Forelimb muscle (tissue), 1 donor: ENCODE results near the gene TMBIM6. TPM values are rescaled to one million over a fixed set of nuclear protein-coding genes. Genes with fewer than 3 reads are reported as not detected.

Experiments
- DNase-seq: peaks from one replicate; pipeline ENCODE4 v3.0.0-alpha.2; 2013; ENCODE audit warnings: low read depth
- polyA plus RNA-seq: library from polyadenylated mRNA; unstranded; fragments of 120-200 nt; gene quantifications from one replicate; pipeline ENCODE4 v1.2.1, GENCODE V29; 2013; ENCODE audit not compliant: insufficient read length

The TMBIM6 gene
- polyA plus RNA-seq, 1 donor, result 241 TPM

DNA sequence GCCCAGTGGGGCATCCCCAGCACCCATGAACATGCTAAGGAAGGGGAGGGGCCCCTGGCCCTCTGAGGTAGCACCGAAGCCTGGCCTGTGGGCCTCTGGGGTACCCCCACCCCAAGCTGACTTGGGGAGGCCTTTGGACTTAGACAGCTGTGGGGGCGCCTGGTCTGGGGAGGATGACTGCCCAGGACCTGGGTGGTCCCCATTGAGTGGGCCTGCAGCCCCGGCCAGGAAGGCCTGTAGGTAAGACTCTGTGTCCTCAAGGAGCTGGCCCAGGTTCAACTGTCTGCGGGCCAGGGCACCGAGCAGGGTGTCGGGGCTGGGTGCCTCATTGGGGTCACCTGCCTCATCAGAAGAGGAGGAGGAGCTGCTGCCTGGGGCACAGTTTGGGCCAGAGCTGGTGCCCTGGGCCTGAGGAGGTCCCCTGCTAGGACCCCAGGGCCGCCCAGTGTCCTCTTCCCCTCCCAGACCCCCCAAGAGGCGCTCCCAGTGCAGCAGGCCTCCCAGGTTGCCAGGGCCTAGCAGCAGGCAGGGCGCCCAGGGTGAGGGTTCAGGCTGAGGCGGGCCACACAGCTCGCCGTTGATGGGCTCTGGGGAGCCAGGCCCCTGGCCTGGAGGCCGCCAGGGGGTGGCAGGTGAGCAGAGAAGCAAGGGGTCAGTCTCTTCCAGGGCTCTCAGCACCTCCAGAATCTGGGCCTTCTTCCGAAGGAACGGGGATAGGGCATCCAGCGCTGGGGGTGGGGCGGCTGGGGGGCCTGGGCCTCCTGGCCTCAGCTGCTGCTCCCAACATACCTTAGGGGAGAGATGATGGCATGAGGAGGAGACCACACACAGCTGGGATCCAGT is 55.5 kb downstream of the TMBIM6 start:
- no peak for DNase-seq

DNA sequence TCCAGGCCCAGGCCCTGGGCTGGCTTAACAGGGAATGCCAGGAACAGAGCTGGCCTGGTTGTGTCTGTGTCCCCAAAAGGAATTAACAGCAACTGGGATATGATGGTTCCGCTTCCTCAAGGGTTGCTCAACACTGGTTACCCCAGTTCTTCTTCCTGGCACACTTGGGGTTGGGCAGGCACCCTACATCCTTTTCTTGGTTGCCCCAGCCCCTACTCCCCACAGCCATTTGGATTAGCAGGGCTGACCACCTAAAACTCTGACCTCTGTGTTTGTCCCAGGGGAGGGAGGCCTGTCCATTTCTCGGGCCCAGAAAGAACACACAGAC is 56.1 kb downstream of the TMBIM6 start:
- no peak for DNase-seq

- DNase-seq, result no peak
These were observed 56.9 kb downstream of the TMBIM6 start for GRCh38 chr12:49798248-49798647.

- DNase-seq, result no peak
These were observed 57.6 kb downstream of the TMBIM6 start for GRCh38 chr12:49798934-49799333.

- no peak for DNase-seq
These were observed 59.2 kb downstream of the TMBIM6 start for GRCh38 chr12:49800421-49801140.

DNA sequence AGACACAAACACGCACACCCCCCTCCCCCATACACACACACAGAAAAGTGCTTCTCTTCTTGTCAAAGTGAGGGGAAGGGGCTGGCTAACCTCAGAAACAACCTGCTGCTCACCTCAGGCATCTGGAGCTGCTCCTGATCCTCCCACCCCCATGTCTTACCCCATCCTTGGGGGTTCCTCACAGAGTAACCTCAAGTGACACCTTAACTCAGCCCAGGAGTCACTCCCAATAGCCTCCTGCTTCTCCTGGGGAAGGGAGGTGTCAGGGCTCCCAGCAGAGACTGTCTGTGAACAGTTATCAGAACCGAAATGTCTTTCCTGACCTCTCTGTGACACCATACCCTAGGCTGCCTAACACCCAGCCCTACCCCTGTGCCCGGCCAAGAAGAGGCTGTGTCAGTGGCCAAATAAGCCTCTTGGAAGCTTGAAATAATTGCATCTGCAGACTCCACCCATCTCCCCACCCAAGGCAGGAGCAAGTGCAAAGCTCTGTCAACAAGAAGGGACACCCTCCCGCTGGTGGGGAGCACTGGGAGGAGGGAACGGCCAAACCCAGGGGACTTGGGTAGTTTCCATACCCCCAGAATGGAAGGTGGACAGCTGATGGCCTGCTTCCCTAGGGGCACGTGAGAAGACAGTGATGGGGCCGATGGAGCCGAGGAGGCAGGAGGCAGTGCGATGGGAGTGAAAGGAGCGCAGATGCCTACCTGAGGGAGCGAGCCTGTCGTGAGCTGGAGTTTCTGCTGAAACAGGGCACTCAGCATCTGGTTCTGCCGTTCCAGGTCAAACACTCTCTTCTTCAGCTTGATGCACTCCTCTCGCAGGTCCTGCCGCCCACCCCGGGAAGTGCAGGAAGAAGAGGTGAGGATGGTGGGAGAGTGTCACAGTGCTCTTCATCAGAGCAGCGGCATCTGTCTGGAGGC is 60.0 kb downstream of the TMBIM6 start:
- DNase-seq, result no peak

- DNase-seq, result no peak
These were observed 62.5 kb downstream of the TMBIM6 start for GRCh38 chr12:49803693-49804450.

GRCh38 chr12:49804821-49805220 is 63.5 kb downstream of the TMBIM6 start:
- no peak for DNase-seq

- DNase-seq, result no peak
These were observed 64.1 kb downstream of the TMBIM6 start for GRCh38 chr12:49805409-49805808.

DNA sequence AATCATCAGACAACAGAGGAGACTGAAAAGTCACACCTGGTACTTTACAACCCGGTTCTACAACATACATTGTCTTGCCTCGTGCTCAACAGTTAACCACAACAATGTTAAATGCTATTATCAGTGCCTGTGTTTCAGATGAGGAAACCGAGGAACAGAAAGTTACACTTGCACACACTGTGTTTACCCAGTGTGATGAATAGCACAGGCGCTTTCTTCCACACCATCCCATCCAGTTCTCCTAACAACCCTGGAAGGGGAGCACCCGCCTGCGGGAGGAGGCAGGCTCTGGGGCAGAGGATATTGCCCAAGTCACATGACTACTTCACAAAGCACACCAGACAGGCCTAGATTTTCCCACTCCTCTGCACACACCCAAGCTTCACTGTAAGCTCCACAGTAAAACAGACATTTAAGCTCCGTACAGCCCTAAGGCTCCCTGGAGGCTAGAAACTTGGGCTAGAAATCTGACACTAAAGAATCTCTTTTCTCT is 65.0 kb downstream of the TMBIM6 start:
- no peak for DNase-seq

GRCh38 chr12:49806877-49807276 is 65.5 kb downstream of the TMBIM6 start:
- no peak for DNase-seq

DNA sequence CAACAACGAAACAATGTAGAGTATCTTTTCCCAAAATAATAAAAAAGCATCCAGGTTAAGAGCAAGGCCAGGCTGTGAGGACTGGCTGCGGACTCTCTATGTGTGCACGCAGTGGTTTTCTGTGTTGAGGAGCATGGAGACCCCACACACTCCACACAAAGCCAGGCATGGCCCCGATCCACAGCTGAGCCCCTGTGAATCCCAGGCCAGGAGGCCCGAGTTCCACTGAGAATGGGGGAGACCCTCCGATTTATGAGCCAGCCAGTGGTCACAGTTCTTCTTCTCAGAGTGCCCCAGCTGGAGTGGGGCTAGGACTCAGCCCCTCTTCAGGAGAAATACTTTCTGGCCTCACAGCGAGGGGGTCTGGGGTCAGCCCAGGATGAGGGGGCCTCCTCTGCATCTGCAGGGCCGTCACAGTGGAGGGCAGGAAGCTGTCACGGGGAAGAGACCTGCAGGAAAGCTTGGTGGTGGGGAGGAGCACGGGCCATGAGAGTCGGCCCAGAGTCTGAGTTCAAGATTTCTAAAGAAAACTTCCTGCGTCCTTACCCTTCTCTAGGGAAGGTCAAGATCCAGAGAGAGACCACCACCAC is 66.7 kb downstream of the TMBIM6 start:
- no peak for DNase-seq

- DNase-seq, result no peak
These were observed 67.5 kb downstream of the TMBIM6 start for GRCh38 chr12:49808686-49809380.

DNA sequence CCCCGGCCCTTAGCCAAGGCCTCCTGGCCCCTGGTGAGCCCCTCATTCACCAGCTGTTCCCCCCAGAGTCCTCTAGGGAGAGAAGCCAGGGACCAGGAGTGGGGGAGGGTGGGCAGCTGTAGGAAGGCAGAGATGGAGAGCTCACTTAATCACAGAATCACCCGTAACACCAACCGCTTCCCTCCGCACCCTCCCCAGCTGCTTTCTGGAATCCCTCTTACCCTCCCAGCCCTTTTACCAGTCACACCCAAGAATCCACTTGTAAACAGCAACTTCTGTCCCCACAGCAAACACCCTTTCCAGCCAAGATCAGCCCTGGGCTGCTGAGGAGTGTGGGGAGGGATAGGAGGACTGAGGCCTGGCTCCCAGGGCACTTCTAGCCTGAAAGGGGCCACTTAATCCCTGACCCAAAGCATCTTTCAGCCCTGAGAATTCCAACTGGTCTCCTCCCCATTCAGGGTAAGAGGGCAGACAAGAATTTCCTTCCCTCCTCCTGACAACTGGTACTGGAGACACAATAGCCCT is 68.1 kb downstream of the TMBIM6 start:
- no peak for DNase-seq

GRCh38 chr12:49809906-49810389 is 68.6 kb downstream of the TMBIM6 start:
- DNase-seq, result no peak

GRCh38 chr12:49811136-49811535 is 69.8 kb downstream of the TMBIM6 start:
- no peak for DNase-seq

DNA sequence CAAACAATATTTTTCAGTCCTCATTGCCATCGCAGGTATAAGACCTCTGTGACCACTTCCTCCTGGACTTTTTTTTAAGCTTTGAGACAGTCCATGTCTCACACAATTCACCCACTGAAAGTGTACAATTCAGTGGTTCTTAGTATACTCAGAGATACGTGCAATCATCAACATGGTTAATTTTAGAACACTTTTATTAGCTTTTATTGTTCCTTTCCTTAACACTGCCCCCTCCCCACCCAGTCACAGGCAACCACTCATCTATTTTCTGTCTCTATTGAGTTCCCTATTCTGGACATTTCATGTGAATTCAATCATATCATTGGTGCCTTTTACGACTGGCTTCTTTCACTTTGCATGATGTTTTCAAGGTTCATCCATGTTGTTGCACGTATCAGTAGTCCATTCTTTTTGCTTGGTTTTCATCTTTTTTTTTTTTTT is 70.6 kb downstream of the TMBIM6 start:
- no peak for DNase-seq

GRCh38 chr12:49813131-49813530 is 71.8 kb downstream of the TMBIM6 start:
- no peak for DNase-seq
